ENCODE data around the gene GNMT.

Gene GNMT

DNA sequence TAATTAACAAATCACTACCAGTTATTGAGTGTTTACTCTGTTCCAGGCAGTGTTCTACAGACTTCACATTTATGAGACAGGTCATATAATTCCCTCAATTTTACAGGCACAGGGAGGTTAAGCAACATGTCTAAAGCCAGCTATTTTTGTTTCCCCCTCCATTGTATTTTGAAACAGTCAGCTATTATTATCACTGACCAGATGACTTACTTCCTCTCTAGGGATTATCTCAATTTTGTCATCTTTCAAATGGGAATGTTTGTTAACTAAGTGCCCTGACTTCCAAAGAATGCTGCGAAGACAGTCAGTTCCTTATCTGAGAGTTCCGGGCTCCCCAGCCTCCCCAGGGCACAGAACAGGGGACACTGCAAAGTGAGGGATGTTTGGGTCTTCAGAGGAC, 36.9 kb upstream of the GNMT start:
- DNase-seq (ENCODE audit: low spot score), result no peak
- in situ Hi-C loops (cut with MboI; ENCODE audit: low sequenced_read_pairs, unreplicated experiment), result no loop called here
- TF ChIP-seq, protein P1, sequence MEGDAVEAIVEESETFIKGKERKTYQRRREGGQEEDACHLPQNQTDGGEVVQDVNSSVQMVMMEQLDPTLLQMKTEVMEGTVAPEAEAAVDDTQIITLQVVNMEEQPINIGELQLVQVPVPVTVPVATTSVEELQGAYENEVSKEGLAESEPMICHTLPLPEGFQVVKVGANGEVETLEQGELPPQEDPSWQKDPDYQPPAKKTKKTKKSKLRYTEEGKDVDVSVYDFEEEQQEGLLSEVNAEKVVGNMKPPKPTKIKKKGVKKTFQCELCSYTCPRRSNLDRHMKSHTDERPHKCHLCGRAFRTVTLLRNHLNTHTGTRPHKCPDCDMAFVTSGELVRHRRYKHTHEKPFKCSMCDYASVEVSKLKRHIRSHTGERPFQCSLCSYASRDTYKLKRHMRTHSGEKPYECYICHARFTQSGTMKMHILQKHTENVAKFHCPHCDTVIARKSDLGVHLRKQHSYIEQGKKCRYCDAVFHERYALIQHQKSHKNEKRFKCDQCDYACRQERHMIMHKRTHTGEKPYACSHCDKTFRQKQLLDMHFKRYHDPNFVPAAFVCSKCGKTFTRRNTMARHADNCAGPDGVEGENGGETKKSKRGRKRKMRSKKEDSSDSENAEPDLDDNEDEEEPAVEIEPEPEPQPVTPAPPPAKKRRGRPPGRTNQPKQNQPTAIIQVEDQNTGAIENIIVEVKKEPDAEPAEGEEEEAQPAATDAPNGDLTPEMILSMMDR (IDR thresholded peaks at IDR 0.05; ENCODE audit: borderline replicate concordance, control extremely low read depth, extremely low read depth, insufficient read depth, missing control alignments), result no peak

DNA sequence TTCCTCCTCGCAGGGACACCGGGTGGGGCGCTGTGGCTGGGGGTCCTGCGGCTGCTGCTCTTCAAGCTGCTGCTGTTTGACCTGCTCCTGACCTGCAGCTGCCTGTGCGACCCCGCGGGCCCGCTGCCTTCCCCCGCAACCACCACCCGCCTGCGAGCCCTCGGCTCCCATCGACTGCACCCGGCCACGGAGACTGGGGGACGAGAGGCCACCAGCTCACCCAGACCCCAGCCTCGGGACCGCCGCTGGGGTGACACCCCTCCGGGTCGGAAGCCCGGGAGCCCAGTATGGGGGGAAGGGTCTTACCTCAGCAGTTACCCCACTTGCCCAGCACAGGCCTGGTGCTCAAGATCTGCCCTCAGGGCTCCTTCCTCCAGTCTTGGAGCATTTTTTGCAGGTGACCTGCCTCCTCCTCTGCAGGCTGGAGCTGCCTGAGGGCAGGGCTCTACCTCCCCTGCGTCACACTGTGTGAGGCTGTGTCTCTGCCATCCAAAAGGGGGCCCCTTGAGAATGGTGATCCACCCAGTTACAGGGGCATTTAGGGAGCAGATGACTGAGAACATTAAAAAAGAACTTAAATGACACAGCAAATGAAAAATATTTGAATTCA, 35.2 kb upstream of the GNMT start:
- in situ Hi-C loops (cut with MboI; ENCODE audit: low sequenced_read_pairs, unreplicated experiment), result no loop called here

DNA sequence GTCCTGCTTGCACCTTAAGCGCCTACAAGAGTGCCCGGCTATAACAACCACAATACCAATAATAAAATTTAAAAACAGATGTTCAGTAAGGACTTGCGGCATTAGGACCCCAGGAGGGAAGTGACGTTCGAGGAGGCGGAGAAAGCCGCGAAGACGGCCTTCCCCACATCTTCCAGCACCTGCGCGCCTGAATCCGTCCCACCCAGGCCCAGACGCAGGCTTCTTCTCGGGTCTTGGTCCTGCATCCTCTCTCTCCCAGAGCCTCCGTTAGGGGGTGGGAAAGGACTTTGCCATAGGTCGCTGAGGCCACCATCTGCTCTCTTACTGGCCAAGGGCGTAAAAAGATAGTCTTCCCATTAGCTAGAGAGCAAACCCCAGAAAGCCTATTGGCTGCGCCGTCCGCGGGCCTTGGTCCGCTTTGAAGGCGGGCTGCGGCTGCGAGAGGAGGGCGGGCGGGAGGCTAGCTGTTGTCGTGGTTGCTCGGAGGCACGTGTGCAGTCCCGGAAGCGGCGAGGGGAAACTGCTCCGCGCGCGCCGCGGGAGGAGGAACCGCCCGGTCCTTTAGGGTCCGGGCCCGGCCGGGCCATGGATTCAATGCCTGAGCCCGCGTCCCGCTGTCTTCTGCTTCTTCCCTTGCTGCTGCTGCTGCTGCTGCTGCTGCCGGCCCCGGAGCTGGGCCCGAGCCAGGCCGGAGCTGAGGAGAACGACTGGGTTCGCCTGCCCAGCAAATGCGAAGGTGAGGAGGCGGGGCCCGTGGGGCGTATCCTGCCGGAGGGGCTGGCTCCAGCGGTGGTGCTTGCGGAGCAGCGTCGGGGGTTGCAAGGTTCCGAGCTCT, 31.4 kb upstream of the GNMT start, which contains the start of gene CNPY3:
Gene CNPY3 (plus strand): TSS at position 495 of the 835 bp plus-strand sequence. CDS start 91 bp downstream, at position 586.
- in situ Hi-C loops (cut with MboI; ENCODE audit: low sequenced_read_pairs, unreplicated experiment), result no loop called here
- peak; percentile 92 for DNase-seq (ENCODE audit: low spot score)
- TF ChIP-seq, protein P1 (IDR thresholded peaks at IDR 0.05; ENCODE audit: borderline replicate concordance, control extremely low read depth, extremely low read depth, insufficient read depth, missing control alignments), result no peak

More for the DNA sequence above, 35.2 kb upstream of the GNMT start:
- no peak for DNase-seq (ENCODE audit: low spot score)
- TF ChIP-seq, protein P1 (IDR thresholded peaks at IDR 0.05; ENCODE audit: borderline replicate concordance, control extremely low read depth, extremely low read depth, insufficient read depth, missing control alignments), result no peak

DNA sequence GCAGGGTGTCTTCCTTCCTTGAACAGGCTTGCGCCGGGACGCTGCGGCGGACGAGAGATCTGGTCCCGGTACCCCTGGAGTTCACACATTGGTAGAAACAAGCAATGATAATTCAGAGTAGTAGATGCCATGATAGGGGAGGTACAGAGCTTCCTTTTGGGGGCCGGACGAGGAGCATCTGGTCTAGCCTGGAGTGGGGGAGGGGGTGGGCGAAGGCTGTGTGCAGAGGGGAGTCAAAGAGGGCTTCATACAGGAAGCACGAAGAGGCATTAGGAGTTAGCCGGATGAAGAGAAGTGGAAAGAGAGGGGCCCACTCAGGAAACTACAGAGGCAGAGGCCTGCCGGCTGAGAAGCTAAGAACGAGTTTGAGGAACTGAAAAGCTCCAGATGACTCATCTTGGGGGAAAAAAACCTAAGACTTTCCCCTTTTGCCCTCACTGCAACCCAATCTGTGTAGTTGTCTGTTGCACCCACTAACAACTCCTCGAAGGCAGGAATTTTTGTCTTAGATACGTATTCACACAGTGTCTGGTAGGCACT, 30.7 kb upstream of the GNMT start:
- in situ Hi-C loops (cut with MboI; ENCODE audit: low sequenced_read_pairs, unreplicated experiment), result no loop called here
- DNase-seq (ENCODE audit: low spot score), result peak; percentile 81
- TF ChIP-seq, protein P1 (IDR thresholded peaks at IDR 0.05; ENCODE audit: borderline replicate concordance, control extremely low read depth, extremely low read depth, insufficient read depth, missing control alignments), result no peak

DNA sequence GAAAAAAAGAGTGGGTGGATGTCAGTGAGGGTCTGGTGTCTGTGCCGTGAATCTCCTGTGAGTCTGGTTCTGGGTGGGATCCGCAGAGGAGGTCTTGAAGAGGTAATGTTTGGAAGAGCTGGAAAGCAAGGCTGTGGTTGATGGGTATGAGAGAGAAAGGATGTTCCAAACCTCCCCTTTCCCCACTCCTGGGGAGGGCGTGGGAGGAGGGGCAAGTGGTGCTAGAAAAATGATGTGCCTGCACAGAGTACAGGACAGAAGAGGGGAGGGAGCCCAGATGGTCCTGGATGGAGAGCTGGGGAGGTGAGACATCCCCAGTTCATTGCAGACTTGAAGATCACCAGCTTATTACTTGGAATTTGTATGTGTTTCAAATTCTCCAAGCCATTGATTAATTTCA, 28.1 kb upstream of the GNMT start:
- in situ Hi-C loops (cut with MboI; ENCODE audit: low sequenced_read_pairs, unreplicated experiment), result no loop called here
- no peak for DNase-seq (ENCODE audit: low spot score)
- TF ChIP-seq, protein P1 (IDR thresholded peaks at IDR 0.05; ENCODE audit: borderline replicate concordance, control extremely low read depth, extremely low read depth, insufficient read depth, missing control alignments), result no peak

DNA sequence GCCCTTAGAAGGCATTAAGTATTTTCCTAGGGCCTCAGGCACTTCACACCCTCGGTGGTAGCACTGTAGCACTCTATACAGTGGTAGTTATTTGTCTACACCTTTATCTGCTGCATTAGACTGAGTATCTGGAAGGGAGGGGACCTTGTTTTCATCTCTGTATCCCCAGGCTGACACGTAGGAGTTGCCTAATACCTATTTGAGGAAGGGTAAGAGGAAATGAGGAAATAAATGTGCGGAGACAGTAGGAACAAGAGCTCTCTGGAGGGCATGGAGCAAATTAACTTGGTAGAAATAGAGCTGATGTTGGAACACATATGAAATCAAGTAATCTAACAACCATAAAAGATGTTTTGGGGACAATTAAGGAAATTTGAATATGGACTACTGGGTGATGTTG, 27.3 kb upstream of the GNMT start:
- in situ Hi-C loops (cut with MboI; ENCODE audit: low sequenced_read_pairs, unreplicated experiment), result no loop called here
- DNase-seq (ENCODE audit: low spot score), result no peak
- TF ChIP-seq, protein P1 (IDR thresholded peaks at IDR 0.05; ENCODE audit: borderline replicate concordance, control extremely low read depth, extremely low read depth, insufficient read depth, missing control alignments), result no peak

All from GM13976 (cell line).